ENCODE data around the gene ALOXE3.
"Not testable (repeated sequence)": the region's sequence is repeated elsewhere in the genome, so short reads cannot be mapped to it uniquely, and the experiment has no call there.

ALOXE3 gene

GRCh38 chr17:8081876-8082275, 36.4 kb downstream of the ALOXE3 start:
- TF ChIP-seq CTCF (IDR thresholded peaks at IDR 0.05; ENCODE audit: borderline replicate concordance, control extremely low read depth, extremely low read depth, insufficient read depth, missing control alignments): no peak
- in situ Hi-C loops (cut with MboI; ENCODE audit: low sequenced_read_pairs, unreplicated experiment): no loop called here
- no peak for DNase-seq (ENCODE audit: low spot score)

GRCh38 chr17:8080799-8081219, 37.5 kb downstream of the ALOXE3 start:
- TF ChIP-seq CTCF (IDR thresholded peaks at IDR 0.05; ENCODE audit: borderline replicate concordance, control extremely low read depth, extremely low read depth, insufficient read depth, missing control alignments): no peak
- in situ Hi-C loops (cut with MboI; ENCODE audit: low sequenced_read_pairs, unreplicated experiment): no loop called here
- DNase-seq (ENCODE audit: low spot score): peak; percentile 15

- TF ChIP-seq CTCF (IDR thresholded peaks at IDR 0.05; ENCODE audit: borderline replicate concordance, control extremely low read depth, extremely low read depth, insufficient read depth, missing control alignments): no peak
- DNase-seq (ENCODE audit: low spot score): peak; percentile 27
- in situ Hi-C loops (cut with MboI; ENCODE audit: low sequenced_read_pairs, unreplicated experiment): no loop called here
Observed at GRCh38 chr17:8080208-8080798, 38.0 kb downstream of the ALOXE3 start.

- in situ Hi-C loops (cut with MboI; ENCODE audit: low sequenced_read_pairs, unreplicated experiment): no loop called here
- peak; percentile 95 for DNase-seq (ENCODE audit: low spot score)
- TF ChIP-seq CTCF (IDR thresholded peaks at IDR 0.05; ENCODE audit: borderline replicate concordance, control extremely low read depth, extremely low read depth, insufficient read depth, missing control alignments): peak; percentile 90
Observed at GRCh38 chr17:8079291-8080207, 38.8 kb downstream of the ALOXE3 start.

- in situ Hi-C loops (cut with MboI; ENCODE audit: low sequenced_read_pairs, unreplicated experiment); DNase-seq (ENCODE audit: low spot score): not testable (repeated sequence)
Observed at GRCh38 chr17:8077939-8078338, 40.4 kb downstream of the ALOXE3 start.

- no peak for TF ChIP-seq CTCF (IDR thresholded peaks at IDR 0.05; ENCODE audit: borderline replicate concordance, control extremely low read depth, extremely low read depth, insufficient read depth, missing control alignments)
- no peak for DNase-seq (ENCODE audit: low spot score)
- in situ Hi-C loops (cut with MboI; ENCODE audit: low sequenced_read_pairs, unreplicated experiment): no loop called here
Observed at GRCh38 chr17:8076502-8077266, 41.6 kb downstream of the ALOXE3 start.
